GM21526 (cell line): ENCODE data around the gene BRCA1.
"Not testable (repeated sequence)": the region's sequence is repeated elsewhere in the genome, so short reads cannot be mapped to it uniquely, and the experiment has no call there.

Experiments used
- ATAC-seq: cut with Tn5 transposase; IDR thresholded peaks from one replicate; pipeline ENCODE4 v1.9.1; 2021; ENCODE audit warnings: moderate library complexity; ENCODE audit not compliant: unreplicated experiment, low FRiP score

The BRCA1 gene

DNA sequence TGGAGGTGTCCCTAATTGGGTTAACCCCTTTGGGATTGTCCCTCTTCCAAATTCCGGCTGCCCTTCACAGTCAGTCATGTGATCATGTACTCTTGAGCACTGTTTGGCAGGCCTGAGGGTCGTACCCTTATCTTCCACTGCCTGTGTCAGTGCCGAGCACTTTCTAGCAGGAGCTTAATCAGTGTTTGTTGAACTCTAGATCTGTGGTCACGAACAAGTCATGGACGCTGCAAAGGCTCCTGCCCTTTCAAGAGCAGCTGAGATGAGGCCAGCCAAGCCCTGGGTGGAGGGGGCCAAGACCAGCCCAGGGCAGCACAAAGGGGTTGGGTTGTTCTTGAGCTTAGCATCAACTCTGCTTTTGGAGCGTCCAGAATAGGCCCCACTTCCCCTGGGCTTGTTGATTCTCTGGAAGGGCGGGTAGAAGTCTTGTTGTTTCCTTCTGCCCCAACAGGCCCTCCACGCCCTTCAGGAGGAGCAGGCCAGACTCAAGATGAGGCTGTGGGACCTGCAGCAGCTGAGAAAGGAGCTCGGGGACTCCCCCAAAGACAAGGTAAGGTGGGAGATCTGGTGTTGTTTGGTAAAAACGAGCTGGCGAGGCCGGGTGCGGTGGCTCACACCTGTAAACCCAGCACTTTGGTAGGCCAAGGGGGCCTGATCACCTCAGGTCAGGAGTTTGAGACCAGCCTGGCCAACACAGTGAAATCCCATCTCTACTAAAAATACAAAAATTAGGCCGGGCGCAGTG lies 113.3 kb downstream of the BRCA1 start:
- no peak for ATAC-seq

DNA sequence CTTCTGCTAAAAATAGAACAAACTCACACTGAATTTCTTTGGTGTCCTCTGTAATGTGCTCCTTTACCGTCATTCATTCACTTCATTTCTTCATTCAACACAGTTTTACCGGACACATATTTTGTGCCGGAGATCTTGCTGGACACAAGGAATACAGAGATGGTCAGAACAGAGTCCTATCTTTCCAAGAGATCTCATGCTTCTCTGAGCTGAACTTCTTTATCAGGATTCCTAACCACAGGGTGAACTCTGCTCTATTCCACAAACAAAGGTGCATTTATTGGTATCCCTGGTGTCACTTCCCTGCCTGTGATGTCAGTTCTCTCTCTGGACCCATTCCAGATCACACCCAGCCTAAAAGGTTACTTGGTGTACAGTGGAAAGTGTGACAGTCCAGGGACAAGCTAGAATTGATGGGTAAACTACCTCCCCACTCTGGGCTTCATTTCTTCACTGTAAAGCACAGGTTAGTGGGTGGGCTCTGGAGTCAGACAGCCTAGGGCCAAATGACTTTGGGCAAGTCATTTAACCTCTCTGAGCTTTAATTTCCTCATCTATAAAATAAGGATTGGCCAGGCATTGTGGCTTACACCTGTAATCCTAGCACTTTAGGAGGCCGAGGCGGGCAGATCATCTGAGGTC lies 114.4 kb downstream of the BRCA1 start:
- ATAC-seq, result no peak

- ATAC-seq, result peak; percentile 69
Observed at GRCh38 chr17:43006639-43007551, 118.3 kb downstream of the BRCA1 start, which contains the start of gene IFI35. TSS of gene IFI35 (plus strand) at chr17:43006784. CDS start at chr17:43006948, 164 bp downstream.

- no peak for ATAC-seq
Observed at GRCh38 chr17:43003542-43004172, 121.5 kb downstream of the BRCA1 start.

- not testable (repeated sequence) for ATAC-seq
Observed at GRCh38 chr17:43000894-43001293, 124.3 kb downstream of the BRCA1 start.

DNA sequence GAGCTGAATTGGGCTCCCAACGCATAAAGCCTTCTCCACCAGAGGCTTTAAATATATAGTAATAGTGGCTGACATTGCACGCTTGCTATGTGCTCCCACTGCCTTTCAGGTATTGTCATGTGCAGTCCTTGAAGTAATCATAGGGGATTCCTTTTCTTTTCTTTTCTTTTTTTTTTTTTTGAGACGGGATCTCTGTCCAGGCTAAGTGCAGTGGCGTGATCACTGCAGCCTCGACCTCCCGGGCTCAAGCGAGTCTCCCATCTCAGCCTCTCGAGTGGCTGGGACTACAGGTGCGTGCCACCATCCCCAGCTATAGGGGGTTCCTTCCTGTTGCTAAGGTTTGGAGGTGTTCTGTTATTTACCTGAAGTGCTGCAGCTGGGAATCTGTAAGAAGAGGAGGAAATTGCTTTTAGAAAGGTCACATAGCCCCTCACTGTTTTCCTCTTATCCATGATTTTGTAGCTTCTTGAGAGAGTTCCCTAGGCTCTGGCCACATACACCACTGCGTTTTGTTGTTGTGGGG lies 126.1 kb downstream of the BRCA1 start:
- no peak for ATAC-seq

- ATAC-seq, result peak; percentile 81
Observed at GRCh38 chr17:42997984-42998938, 126.9 kb downstream of the BRCA1 start, which contains the start of gene RPL27. TSS of gene RPL27 (plus strand) at chr17:42998419. CDS start at chr17:42998751, 332 bp downstream.

DNA sequence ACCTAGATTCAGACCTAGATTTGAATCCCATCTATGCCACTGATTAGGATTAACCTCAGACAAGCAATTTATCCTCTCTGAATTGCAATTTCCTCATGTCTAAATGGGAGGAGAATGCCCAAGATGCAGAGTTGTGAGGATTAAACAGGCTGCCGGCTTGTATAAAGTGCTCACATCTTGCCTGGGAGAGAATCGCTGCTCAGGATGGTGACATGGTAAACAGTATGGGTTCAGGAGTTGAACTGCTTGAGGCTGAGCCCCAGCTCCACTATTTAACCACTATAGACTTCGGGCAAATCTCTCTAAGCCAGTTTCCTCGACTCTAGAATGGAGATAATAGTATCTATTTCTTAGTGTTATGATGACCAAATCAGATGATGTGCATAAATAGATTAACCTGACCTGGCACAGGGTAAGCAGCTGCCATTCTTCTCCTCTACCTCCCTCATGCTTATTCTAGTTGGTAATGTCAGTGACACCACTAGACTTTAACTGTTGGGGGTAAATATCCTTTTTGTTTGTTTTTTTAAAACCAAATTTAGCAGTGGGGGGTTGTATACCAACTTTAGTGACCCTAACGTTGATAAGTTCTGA lies 127.7 kb downstream of the BRCA1 start:
- no peak for ATAC-seq
